H9 (cell line): ENCODE data around the gene F11R. TPM values are rescaled to one million over a fixed set of nuclear protein-coding genes. Genes with fewer than 3 reads are reported as not detected.
A peak's percentile ranks its signal among the peaks of the same experiment; 100 is the strongest.

Experiments used
- DNase-seq: peaks from one replicate; pipeline ENCODE4 v3.0.0-alpha.2; 2017
- H2AFZ ChIP-seq: one replicate; pipeline ENCODE4 v1.6.1; 2013; ENCODE audit warnings: mild to moderate bottlenecking, low read length, control low read depth, moderate library complexity
- H2AK5ac ChIP-seq: 2 replicates; pipeline ENCODE4 v1.6.1; 2013; ENCODE audit warnings: low read length, control low read depth, mixed read lengths; ENCODE audit not compliant: insufficient read length
- H2BK120ac ChIP-seq: one replicate; pipeline ENCODE4 v1.6.1; 2013; ENCODE audit warnings: low read depth, mild to moderate bottlenecking, low read length, control low read depth, inconsistent platforms; ENCODE audit not compliant: poor library complexity, severe bottlenecking
- H2BK12ac ChIP-seq: 2 replicates; pipeline ENCODE4 v1.6.1; 2013; ENCODE audit warnings: low read length, control low read depth, mixed read lengths, low read depth; ENCODE audit not compliant: insufficient read length
- H2BK15ac ChIP-seq: 2 replicates; pipeline ENCODE4 v1.6.1; 2013; ENCODE audit warnings: low read depth, low read length, control low read depth
- H2BK20ac ChIP-seq: one replicate; pipeline ENCODE4 v1.6.1; 2013; ENCODE audit warnings: low read depth, mild to moderate bottlenecking, low read length, control low read depth, inconsistent platforms; ENCODE audit not compliant: poor library complexity, severe bottlenecking
- H2BK5ac ChIP-seq: 2 replicates; pipeline ENCODE4 v1.6.1; 2013; ENCODE audit warnings: low read length, control low read depth, mixed read lengths; ENCODE audit not compliant: insufficient read length
- H3K14ac ChIP-seq: 2 replicates; pipeline ENCODE4 v1.6.1; 2013; ENCODE audit warnings: low read length, control low read depth; ENCODE audit not compliant: insufficient read depth
- H3K18ac ChIP-seq: 2 replicates; pipeline ENCODE4 v1.6.1; 2013; ENCODE audit warnings: low read depth, mild to moderate bottlenecking, mixed read lengths, low read length, control low read depth; ENCODE audit not compliant: insufficient read length
- H3K23ac ChIP-seq: 2 replicates; pipeline ENCODE4 v1.6.1; 2013; ENCODE audit warnings: low read length, control low read depth, mixed read lengths, low read depth; ENCODE audit not compliant: insufficient read length
- H3K23me2 ChIP-seq: 2 replicates; pipeline ENCODE4 v1.6.1; 2013; ENCODE audit warnings: low read depth, mild to moderate bottlenecking, mixed read lengths, low read length, control low read depth; ENCODE audit not compliant: insufficient read length, poor library complexity, severe bottlenecking
- H3K27ac ChIP-seq: 2 replicates; pipeline ENCODE4 v1.5.1; 2013; ENCODE audit warnings: low read length, control low read depth, mixed read lengths, low read depth; ENCODE audit not compliant: insufficient read length
- H3K27me3 ChIP-seq: 2 replicates; pipeline ENCODE4 v1.6.1; 2013; ENCODE audit warnings: low read length, control low read depth, inconsistent platforms; ENCODE audit not compliant: insufficient read depth
- H3K4ac ChIP-seq: 2 replicates; pipeline ENCODE4 v1.6.1; 2013; ENCODE audit warnings: low read depth, mild to moderate bottlenecking, control low read depth, inconsistent platforms, low read length, moderate library complexity
- H3K4me1 ChIP-seq: 2 replicates; pipeline ENCODE4 v1.6.1; 2013; ENCODE audit warnings: low read length, control low read depth, inconsistent platforms; ENCODE audit not compliant: insufficient read depth
- H3K4me2 ChIP-seq: 2 replicates; pipeline ENCODE4 v1.6.1; 2013; ENCODE audit warnings: low read length, control low read depth, mixed read lengths; ENCODE audit not compliant: insufficient read length, insufficient read depth
- H3K56ac ChIP-seq: 2 replicates; pipeline ENCODE4 v1.6.1; 2013; ENCODE audit warnings: low read depth, mild to moderate bottlenecking, mixed read lengths, low read length, control low read depth; ENCODE audit not compliant: insufficient read length
- H3K79me1 ChIP-seq: 2 replicates; pipeline ENCODE4 v1.6.1; 2013; ENCODE audit warnings: low read depth, mild to moderate bottlenecking, moderate library complexity, low read length, control low read depth, inconsistent platforms; ENCODE audit not compliant: insufficient read depth, poor library complexity, severe bottlenecking
- H3K79me2 ChIP-seq: 2 replicates; pipeline ENCODE4 v1.6.1; 2013; ENCODE audit warnings: low read length, control low read depth, inconsistent platforms; ENCODE audit not compliant: insufficient read depth
- H3K9ac ChIP-seq: 2 replicates; pipeline ENCODE4 v1.6.1; 2013; ENCODE audit warnings: low read length, control low read depth, mixed read lengths; ENCODE audit not compliant: insufficient read length; ENCODE audit errors: extremely low read depth
- H3K9me3 ChIP-seq: one replicate; pipeline ENCODE4 v1.6.1; 2013; ENCODE audit warnings: low read depth, low read length, inconsistent platforms; ENCODE audit not compliant: control insufficient read depth
- H3T11ph ChIP-seq: one replicate; pipeline ENCODE4 v1.6.1; 2013; ENCODE audit warnings: mild to moderate bottlenecking, low read length, control low read depth, inconsistent platforms
- H4K20me1 ChIP-seq: one replicate; pipeline ENCODE4 v1.6.1; 2013; ENCODE audit not compliant: control insufficient read depth, insufficient read length, insufficient read depth
- H4K5ac ChIP-seq: 2 replicates; pipeline ENCODE4 v1.6.1; 2013; ENCODE audit warnings: low read depth, mild to moderate bottlenecking, mixed read lengths, low read length, control low read depth; ENCODE audit not compliant: insufficient read length
- H4K8ac ChIP-seq: replicated peaks from 2 replicates; pipeline ENCODE4 v1.6.1; 2013; ENCODE audit warnings: low read length, control low read depth, mixed read lengths, low read depth; ENCODE audit not compliant: insufficient read length
- H4K91ac ChIP-seq: 2 replicates; pipeline ENCODE4 v1.6.1; 2013; ENCODE audit warnings: low read depth, mild to moderate bottlenecking, moderate library complexity, mixed read lengths, low read length, control low read depth; ENCODE audit not compliant: insufficient read length
- H3K27ac Mint-ChIP-seq, 3 experiments: 2 replicates in 2 of 3; 3 replicates in 1 of 3; pipeline ENCODE4 v1.8.0; 2020 to 2021; ENCODE audit warnings: mixed read lengths in 3 of 3, mild to moderate bottlenecking in 1 of 3, moderate library complexity in 1 of 3
- H3K27me3 Mint-ChIP-seq: 2 replicates; pipeline ENCODE4 v1.8.0; 2021; ENCODE audit warnings: low read depth, mild to moderate bottlenecking, moderate library complexity, mixed read lengths
- H3K36me3 Mint-ChIP-seq, 3 experiments: 2 replicates in 2 of 3; 3 replicates in 1 of 3; pipeline ENCODE4 v1.8.0; 2020 to 2021; ENCODE audit warnings: low read depth in 3 of 3, mixed read lengths in 3 of 3; ENCODE audit not compliant: insufficient read depth in 1 of 3
- H3K4me1 Mint-ChIP-seq, 2 experiments: 2 replicates each; pipeline ENCODE4 v1.8.0; 2020; ENCODE audit warnings: mixed read lengths in 2 of 2
- H3K4me3 Mint-ChIP-seq, 2 experiments: 2 replicates in 1 of 2; 3 replicates in 1 of 2; pipeline ENCODE4 v1.8.0; 2020 to 2021; ENCODE audit warnings: mild to moderate bottlenecking in 2 of 2, mixed read lengths in 2 of 2, moderate library complexity in 1 of 2
- H3K9me3 Mint-ChIP-seq, 2 experiments: 2 replicates in 1 of 2; 3 replicates in 1 of 2; pipeline ENCODE4 v1.8.0; 2020; ENCODE audit warnings: mild to moderate bottlenecking in 2 of 2, mixed read lengths in 2 of 2, moderate library complexity in 1 of 2
- WGBS: extraction: QIAGEN DNeasy Blood & Tissue Kit; methylation state at CpG from one replicate; pipeline ENCODE4 v1.1.7; 2013; ENCODE audit warnings: missing lambda C conversion rate, low lambda C conversion rate, mixed read lengths; ENCODE audit not compliant: insufficient read length; ENCODE audit errors: extremely low coverage; 5-methylcytosine and 5-hydroxymethylcytosine counted together
- total RNA-seq: library from RNA; stranded (reverse); gene quantifications from 2 replicates; pipeline ENCODE4 v1.2.1, GENCODE V29; 2021
- TF ChIP-seq, protein P1 (sequence below): fragments of 200-600 bp; sonication (generic); conservative IDR thresholded peaks from 3 replicates; pipeline ENCODE4 v1.8.0; 2021; ENCODE audit warnings: antibody characterized with exemption, mild to moderate bottlenecking

Gene F11R
- total RNA-seq, 1 experiment from 2014 or later: 174 TPM

DNA sequence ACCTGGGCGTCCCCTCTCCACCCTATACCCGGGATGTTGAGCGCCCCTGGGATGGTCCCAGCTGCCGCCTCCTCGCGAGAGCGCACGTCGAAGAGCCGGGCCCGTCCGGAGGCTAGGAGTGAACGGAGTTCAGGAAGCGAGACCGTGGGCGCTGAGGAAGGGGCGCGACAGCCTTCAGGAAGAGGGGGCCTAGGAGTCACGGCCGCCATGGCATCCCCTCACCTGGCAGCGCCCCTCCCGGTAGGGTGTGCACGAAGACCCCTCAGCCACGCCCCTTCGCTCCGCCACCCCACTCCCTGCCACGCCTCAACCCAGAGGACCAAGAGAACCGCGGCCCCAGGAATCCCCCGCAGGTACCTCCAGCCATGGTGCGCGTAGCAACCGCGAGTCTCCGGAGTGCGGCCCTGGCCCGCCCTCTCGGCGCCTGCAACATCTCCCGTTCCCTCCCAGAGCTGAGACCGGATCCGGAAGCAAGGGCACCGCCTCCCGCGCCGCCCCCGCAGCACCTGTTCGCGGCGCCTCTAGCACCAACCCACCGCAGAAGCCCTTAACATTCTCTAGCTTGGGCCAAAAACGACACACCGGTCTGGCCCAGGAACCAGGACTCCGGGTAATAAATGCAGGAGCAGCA lies 17.7 kb upstream of the F11R start, which contains the start of gene TSTD1:
TSTD1 (minus strand) TSS at position 442 of the 631 bp plus-strand sequence; CDS start at position 367, 75 bp downstream.
- no peaks in the 10 kb centered on the region for H4K20me1 ChIP-seq
- peak; percentile 87 for DNase-seq
- peak within 1 kb of the TSS; percentile 54 for H3K4me2 ChIP-seq
- H2AFZ ChIP-seq: no peak within 1 kb of the TSS
- no peak within 1 kb of the TSS for H3K27ac ChIP-seq
- H2BK5ac ChIP-seq: no peak within 1 kb of the TSS
- H3K23ac ChIP-seq: no peak within 1 kb of the TSS
- no peak within 1 kb of the TSS for H2BK15ac ChIP-seq
- H3K79me2 ChIP-seq: no peaks in the 10 kb centered on the region; the same call in 1 of the 2 replicates
- no peaks in the 10 kb centered on the region; the same call in 1 of the 2 replicates for H3K27me3 Mint-ChIP-seq
- H3K27ac Mint-ChIP-seq: peak within 1 kb of the TSS; percentile 94 to 97 (median 94); a peak in 6 of 7 replicates
- no peak within 1 kb of the TSS for H3K56ac ChIP-seq
- TF ChIP-seq, protein P1, sequence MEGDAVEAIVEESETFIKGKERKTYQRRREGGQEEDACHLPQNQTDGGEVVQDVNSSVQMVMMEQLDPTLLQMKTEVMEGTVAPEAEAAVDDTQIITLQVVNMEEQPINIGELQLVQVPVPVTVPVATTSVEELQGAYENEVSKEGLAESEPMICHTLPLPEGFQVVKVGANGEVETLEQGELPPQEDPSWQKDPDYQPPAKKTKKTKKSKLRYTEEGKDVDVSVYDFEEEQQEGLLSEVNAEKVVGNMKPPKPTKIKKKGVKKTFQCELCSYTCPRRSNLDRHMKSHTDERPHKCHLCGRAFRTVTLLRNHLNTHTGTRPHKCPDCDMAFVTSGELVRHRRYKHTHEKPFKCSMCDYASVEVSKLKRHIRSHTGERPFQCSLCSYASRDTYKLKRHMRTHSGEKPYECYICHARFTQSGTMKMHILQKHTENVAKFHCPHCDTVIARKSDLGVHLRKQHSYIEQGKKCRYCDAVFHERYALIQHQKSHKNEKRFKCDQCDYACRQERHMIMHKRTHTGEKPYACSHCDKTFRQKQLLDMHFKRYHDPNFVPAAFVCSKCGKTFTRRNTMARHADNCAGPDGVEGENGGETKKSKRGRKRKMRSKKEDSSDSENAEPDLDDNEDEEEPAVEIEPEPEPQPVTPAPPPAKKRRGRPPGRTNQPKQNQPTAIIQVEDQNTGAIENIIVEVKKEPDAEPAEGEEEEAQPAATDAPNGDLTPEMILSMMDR: no peak; the same call in 2 of the 3 replicates
- H2AK5ac ChIP-seq: no peak within 1 kb of the TSS
- peaks cover 19 to 36% of the 10 kb centered on the region in 2 experiments for H3K4me1 Mint-ChIP-seq
- H3K9me3 ChIP-seq: no peaks in the 10 kb centered on the region
- H3K9ac ChIP-seq: peak within 1 kb of the TSS; percentile 16
- H3K4ac ChIP-seq: no peak within 1 kb of the TSS
- H4K5ac ChIP-seq: no peak within 1 kb of the TSS
- peak within 1 kb of the TSS; percentile 88 to 91 for H3K4me3 Mint-ChIP-seq
- peak within 1 kb of the TSS; percentile 6; the same call in 1 of the 2 replicates for H3K14ac ChIP-seq
- no peak within 1 kb of the TSS for H3K18ac ChIP-seq
- H2BK120ac ChIP-seq: no peak within 1 kb of the TSS
- WGBS: no CpG with 5 or more reads among the region's 54 CpGs
- H3K9me3 Mint-ChIP-seq: no peaks in the 10 kb centered on the region; a peak in 1 of 5 replicates
- no peak within 1 kb of the TSS for H2BK20ac ChIP-seq
- H3K27me3 ChIP-seq: no peaks in the 10 kb centered on the region
- H4K91ac ChIP-seq: no peak within 1 kb of the TSS
- peaks cover 32 to 49% (median 40%) of the 10 kb centered on the region in 3 experiments; a peak in 6 of 7 replicates for H3K36me3 Mint-ChIP-seq
- peaks cover 7% of the 10 kb centered on the region for H3K23me2 ChIP-seq
- H3T11ph ChIP-seq: no peak within 1 kb of the TSS
- H3K79me1 ChIP-seq: no peaks in the 10 kb centered on the region
- peaks cover 2% of the 10 kb centered on the region for H3K4me1 ChIP-seq
- no peak within 1 kb of the TSS for H2BK12ac ChIP-seq
- H4K8ac ChIP-seq: no peak within 1 kb of the TSS
